HG02759 (cell line): ENCODE measurements around the gene DENND2D.
A peak's percentile ranks its signal among the peaks of the same experiment; 100 is the strongest.

ENCODE experiments used
- ATAC-seq: cut with Tn5 transposase; IDR thresholded peaks from one replicate; pipeline ENCODE4 v1.9.1; 2021; ENCODE audit warnings: mild to moderate bottlenecking, moderate library complexity; ENCODE audit not compliant: unreplicated experiment

Gene DENND2D

GRCh38 chr1:111203681-111204200 lies 3.3 kb upstream of the DENND2D start:
- ATAC-seq, result peak; percentile 59

DNA sequence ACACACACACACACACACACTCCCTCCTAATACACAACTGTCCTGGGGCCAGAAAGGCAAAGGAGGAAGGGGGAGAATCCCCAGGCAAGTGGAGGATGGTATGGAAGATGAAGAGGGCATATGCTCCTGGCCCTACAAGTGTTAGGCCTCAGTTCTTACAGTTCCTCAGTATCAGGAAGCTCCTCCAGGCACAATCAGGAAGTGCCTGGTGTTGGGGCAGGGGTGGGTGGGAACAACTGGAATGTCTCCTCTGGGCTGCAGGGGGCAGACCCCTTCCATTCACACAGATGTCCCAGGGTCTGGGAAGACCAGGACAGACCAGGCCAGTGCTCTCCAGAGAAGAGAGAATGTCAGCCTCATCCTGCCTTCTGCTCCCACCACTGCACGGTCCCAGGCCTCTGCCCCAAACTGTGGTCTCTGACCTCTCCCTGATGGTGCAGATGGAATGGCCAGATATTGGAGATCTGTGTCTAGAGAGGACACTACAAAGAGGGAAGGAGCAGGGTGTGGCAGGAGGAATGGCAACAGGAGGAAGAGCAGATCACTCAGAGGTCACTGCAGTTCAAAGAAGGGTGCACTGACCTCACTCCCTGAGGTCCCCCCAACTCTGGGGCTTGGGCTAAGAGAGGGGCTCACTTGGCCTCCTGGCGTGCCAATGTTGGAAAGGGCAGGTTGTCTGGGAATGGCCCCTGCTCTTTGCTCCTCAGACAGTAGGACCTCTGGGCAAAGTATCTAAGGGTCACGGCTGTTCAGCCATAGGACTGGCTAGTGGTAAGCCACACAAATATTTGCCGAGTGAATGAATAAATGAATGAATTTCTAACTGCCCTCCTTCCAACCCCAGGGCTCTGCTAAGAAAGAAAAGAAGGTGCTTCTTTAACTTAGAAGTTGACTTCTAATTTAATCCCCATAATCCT lies 2.5 kb upstream of the DENND2D start:
- ATAC-seq, result no peak

- no peak for ATAC-seq
These were observed 1.9 kb upstream of the DENND2D start for GRCh38 chr1:111202366-111202706.

DNA sequence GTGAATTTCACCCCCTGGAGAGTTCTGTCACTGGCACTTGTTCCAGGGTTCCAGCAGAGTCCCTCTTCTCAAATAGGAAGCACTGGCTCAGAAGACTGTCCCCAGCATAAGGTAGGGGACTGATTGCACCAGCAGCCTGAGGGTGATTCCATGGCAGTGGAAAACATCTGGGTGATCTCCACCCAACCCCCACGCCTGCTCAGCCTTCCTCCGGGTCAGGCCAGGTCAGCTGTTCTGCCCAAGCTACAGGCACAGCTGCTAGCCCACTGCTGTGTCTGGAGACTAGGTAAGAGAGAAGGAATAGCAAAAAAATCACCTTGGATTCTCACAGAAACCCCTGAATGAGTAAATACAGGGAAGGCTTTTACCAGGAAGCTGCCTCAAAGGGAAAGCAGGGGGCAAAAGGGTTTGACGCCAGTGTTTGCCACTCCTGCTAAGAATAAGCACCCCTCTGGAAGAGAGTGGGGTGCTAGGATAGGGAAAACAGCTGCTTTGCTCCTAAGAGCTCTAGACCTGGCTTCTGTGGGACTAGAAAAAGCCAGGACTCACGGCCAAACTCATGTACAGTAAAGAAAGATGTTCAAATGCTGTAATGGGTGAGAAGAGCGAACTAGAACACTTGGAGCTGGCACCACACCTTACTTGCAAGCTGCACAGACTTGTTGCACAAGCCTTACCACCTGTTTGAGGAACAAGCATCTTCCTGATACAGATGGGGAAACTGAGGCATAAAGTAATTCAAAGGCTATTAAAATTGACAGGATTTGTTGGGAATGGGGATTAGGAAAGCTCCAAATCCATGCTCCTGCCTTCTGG lies 1.0 kb upstream of the DENND2D start:
- ATAC-seq, result no peak

DNA sequence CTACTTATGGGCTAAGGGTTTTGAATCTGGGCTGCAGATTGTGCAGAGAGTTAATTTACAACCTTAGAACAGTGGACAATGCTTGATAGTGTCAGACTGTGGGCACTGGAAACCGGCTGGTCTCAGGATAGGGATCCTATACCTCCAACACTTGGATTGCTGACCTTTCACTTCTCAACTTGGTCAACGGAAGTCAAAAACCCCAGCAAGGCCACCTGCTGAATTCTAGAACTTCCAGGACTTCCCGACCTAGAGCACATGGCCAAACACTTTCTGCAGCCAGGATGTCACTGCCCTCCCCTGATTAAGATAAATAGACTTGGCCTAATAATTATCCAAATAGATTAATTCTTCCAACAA lies 336 bp upstream of the DENND2D start:
- ATAC-seq, result no peak

DNA sequence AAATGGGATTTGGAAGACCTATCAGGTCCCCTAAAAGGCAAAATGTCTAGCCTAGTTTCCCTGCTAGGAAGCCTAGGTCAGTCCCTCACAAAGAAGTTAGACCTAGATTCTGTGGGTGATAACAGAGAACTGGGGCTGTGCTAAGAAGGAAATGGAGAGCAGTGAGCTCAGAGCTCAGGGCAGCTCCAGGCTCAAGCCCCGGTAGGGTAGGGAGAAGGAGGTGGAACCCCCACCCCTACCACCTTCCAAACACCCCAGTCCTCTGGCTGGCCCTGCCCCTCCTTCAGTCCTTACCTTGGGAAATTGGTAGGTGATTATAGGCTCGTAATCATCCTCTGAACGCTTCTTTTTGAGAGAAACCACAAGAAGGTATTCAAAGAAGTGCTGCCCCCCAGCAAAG lies 1.1 kb downstream of the DENND2D start:
- no peak for ATAC-seq

DNA sequence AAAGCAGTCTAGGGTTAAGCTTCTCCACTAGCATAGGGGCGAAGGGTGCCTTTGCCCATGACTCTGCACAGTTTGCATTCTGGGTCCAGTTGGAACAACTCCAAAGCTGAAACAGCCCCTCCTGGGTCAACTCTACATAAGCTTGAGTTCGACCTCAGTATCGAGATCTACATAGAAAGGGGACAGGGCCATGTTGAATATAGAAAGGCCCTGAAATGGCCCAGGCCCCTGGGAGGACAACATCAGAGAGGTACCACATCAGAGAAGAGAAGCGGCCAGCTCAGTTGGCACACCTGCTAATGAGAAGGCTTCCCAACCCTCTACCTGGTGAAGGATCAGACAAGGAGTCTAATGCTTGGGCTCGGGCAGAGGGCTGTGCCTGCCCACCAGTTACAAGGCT lies 1.6 kb downstream of the DENND2D start:
- ATAC-seq, result no peak

- ATAC-seq, result no peak
These were observed 2.7 kb downstream of the DENND2D start for GRCh38 chr1:111197598-111198284.

GRCh38 chr1:111196213-111196612 lies 4.2 kb downstream of the DENND2D start:
- no peak for ATAC-seq

GRCh38 chr1:111195002-111195684 lies 5.3 kb downstream of the DENND2D start:
- ATAC-seq, result no peak

GRCh38 chr1:111193712-111194480 lies 6.5 kb downstream of the DENND2D start:
- ATAC-seq, result no peak

DNA sequence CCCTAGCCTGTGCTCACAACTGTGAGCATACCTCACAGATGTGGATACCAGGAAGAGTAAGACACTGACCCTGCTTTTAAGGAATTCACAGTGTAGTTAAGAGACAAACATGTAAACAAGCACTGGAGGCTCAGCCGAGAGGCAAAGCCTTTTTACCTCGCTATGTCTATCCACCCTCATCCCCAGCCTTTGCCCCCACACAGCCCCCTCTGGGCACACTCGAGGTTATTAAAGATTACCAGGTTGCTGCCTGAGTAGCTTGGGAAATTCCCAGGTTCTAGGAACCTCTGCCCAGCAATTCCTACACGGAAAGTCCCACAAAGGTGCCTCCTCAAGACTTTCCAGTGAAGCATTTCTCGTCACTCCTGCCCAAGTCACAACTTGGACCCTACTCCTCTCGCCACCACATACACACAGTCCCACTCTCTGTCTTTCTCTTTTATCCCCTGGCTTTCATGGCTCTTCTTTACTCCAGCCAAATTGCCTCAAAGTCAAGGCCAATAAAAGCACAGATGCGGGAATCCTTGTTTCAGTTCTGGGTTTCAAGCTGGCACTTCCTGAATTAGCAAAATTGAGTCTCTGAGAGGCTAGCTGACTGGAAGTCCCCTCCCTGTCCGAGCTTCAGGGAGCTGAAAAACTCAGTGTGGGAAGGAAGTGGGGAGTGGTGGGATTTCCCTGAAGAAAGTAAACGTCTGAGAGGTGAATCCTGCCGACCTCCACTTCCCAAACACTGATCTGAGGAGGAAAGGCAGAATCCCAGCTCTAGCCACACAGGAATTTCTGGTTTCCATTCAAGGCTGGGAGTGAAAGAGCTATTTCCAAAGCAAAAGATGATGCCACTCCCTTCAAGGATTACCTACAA lies 7.6 kb downstream of the DENND2D start:
- ATAC-seq, result peak; percentile 59

DNA sequence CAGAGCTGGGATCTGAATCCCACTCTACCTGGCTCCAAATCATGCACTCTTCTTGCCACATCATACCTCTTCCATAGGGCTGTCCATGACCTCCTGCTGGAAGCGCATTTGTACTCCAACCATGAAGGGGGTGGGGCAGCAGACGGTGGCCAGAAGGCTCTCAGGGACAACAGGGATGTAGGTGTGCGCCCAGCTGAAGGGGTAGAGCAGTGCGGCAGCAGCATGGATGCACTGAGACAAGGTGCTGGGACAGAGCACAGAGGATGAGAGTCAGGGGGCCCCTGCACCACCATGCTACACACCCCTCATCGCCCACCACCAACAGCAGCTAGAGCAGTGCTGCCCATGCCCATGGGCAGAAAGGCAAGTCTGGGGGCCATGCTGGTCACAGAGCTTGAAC lies 8.4 kb downstream of the DENND2D start:
- no peak for ATAC-seq

GRCh38 chr1:111191496-111191895 lies 8.9 kb downstream of the DENND2D start:
- ATAC-seq, result no peak

DNA sequence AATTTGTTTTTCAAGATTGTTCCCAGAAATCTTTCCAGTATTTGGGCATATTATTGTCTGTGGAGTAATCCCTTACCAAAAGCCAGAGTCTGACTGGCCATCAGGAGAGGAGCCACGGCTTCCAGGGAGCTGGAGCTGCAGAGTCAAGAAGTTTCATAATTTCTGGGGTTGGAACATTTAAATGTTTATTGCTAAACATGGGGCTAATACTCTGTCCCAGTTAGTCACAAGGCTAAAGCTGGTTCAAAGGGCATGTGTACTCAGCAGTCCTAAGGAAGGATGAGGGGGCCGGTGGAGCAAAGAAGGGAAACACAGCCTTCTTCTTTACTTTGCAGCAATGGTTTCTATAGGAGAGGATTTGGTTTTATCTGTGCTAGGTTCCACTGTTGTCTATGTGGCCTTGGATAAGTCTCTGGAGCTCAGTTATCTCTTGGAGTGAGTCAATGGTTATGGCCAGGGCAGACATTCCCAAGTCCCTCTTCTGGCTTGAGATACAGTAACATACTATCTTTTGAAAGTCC lies 9.5 kb downstream of the DENND2D start:
- ATAC-seq, result no peak

- ATAC-seq, result no peak
These were observed 15.8 kb downstream of the DENND2D start for GRCh38 chr1:111184663-111185062.

DNA sequence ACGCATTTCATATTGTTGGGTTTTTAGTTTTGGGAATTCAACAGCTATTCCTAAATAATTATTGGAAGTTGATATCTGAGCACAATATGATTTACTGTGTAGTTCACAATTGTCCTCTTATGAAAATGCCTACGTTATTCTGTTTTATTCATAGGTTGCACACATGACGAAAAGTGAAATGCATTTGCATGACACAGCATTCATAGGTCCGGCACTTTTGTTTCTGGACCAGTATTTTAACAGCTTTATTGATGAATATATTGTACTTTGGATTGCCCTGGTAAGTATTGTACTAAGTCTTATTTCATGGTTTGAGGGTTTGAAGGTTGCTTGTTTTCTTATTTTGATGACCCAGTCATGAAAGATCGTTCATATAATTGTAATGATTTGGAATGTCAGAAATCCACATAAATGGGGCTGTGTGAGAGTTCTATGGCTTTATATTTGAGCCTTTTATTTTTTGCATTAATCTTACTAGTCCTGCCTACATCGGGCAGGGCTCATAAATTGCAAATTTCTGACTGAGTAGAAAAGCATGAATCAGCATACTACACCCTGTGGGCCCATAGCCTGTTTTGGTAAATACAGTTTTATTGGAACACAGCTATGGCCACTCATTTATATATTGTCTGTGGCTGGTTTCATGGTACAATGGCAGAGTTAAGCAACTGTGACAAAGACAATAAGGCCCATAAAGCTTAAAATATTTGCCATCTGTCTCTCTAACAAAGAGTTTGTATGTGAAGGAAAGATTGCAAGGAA lies 17.0 kb downstream of the DENND2D start:
- no peak for ATAC-seq

GRCh38 chr1:111182052-111182451 lies 18.4 kb downstream of the DENND2D start:
- ATAC-seq, result no peak
